Thoracic aorta (tissue), 2 donors: Measurements from ENCODE around the gene PLXNA3. TPM values are rescaled to one million over a fixed set of nuclear protein-coding genes. Genes with fewer than 3 reads are reported as not detected.

Source experiments
- ATAC-seq: fragments of 150-250 bp; one replicate; pipeline ENCODE4 v1.8.0; 2017; ENCODE audit warnings: low read depth; ENCODE audit not compliant: insufficient number of reproducible peaks, low FRiP score
- DNase-seq: peaks from one replicate; pipeline ENCODE4 v3.0.0-alpha.2; 2020; ENCODE audit warnings: low spot score
- H3K27ac ChIP-seq, 2 donors: fragments of 200-600 bp; sonication (generic); 1 replicate in 1 of 2; 2 replicates in 1 of 2; pipeline ENCODE4 v1.5.1; 2016; ENCODE audit warnings: mild to moderate bottlenecking in 2 of 2, moderate library complexity in 2 of 2
- H3K27me3 ChIP-seq: fragments of 200-600 bp; sonication (generic); replicated peaks from 2 replicates; pipeline ENCODE4 v1.6.0; 2016; ENCODE audit warnings: mild to moderate bottlenecking; ENCODE audit not compliant: insufficient read depth
- H3K36me3 ChIP-seq: fragments of 200-600 bp; sonication (generic); one replicate; pipeline ENCODE4 v1.5.1; 2016
- H3K4me1 ChIP-seq, 2 donors: fragments of 200-600 bp; sonication (generic); 1 replicate in 1 of 2; 2 replicates in 1 of 2; pipeline versions ENCODE4 v1.5.1 to v1.6.0; 2016; ENCODE audit warnings: low read depth in 2 of 2, mild to moderate bottlenecking in 1 of 2; ENCODE audit not compliant: control insufficient read depth in 1 of 2
- H3K4me3 ChIP-seq: fragments of 200-600 bp; sonication (generic); 2 replicates; pipeline ENCODE4 v1.5.1; 2016; ENCODE audit warnings: mild to moderate bottlenecking
- H3K9me3 ChIP-seq: fragments of 200-600 bp; sonication (generic); 2 replicates; pipeline ENCODE4 v1.5.1; 2016
- total RNA-seq, 2 donors: library from RNA; depleted of rRNA; stranded (reverse); fragments of >200 nt; gene quantifications; one replicate each; pipeline versions ENCODE4 v1.1.0 to v1.2.3, GENCODE V29; 2016
- TF ChIP-seq, protein P1 (sequence below): fragments of 200-600 bp; sonication (generic); IDR thresholded peaks from one replicate; pipeline ENCODE4 v1.5.1; 2019; ENCODE audit warnings: antibody characterized with exemption

Gene PLXNA3
- total RNA-seq, 2 donors from 2014 or later = 39.3 to 40.9 TPM

DNA sequence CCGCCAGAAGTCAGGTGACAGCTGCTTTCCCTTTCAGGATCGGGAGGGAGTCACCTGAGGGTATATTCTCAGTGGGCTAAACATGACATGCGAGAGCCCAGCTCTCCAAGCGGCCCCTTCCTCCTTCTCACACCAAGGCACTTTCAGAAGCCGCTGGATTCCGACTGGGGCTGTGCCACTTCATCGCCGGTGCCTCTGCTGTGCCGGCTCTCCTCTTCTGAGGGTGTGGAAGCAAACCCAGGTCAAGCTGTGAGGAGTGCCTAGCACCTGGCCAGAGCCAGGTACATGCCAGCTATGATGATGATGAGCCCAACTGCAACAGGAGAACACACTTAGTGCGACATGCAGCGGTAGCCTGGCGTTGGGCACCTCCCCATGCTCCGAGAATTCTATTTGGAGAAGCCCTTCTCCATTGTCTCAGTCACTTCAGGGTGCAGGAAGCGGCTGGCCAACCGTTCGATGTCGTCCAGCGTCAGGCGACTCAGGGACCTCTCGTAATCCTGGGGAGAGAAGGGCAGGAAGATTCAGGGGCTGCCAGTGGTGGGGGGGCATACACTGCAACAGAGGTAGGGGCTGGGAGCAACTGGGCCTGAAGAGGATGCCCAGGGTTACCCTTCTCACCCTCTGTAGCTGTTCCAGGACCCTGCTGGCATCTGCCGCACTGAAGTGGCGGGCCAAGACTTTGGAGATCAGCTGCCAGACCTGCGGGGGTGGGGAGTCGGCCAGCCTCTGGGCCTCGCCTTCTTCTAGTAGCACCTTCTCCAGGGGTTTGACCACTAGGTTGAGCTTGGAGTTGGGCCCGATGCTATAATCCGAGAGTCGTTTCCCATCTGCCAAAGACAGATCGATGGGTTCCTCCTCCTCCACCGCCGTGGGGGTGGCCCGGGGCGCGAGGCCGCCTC is 27.3 kb downstream of the PLXNA3 start:
- H3K4me1 ChIP-seq = peaks cover 3 to 41% of the 10 kb centered on the region in 2 donors
- peak overlapping the region; percentile 38 to 77 for H3K27ac ChIP-seq
- peaks cover 5% of the 10 kb centered on the region for H3K36me3 ChIP-seq
- TF ChIP-seq, protein P1, sequence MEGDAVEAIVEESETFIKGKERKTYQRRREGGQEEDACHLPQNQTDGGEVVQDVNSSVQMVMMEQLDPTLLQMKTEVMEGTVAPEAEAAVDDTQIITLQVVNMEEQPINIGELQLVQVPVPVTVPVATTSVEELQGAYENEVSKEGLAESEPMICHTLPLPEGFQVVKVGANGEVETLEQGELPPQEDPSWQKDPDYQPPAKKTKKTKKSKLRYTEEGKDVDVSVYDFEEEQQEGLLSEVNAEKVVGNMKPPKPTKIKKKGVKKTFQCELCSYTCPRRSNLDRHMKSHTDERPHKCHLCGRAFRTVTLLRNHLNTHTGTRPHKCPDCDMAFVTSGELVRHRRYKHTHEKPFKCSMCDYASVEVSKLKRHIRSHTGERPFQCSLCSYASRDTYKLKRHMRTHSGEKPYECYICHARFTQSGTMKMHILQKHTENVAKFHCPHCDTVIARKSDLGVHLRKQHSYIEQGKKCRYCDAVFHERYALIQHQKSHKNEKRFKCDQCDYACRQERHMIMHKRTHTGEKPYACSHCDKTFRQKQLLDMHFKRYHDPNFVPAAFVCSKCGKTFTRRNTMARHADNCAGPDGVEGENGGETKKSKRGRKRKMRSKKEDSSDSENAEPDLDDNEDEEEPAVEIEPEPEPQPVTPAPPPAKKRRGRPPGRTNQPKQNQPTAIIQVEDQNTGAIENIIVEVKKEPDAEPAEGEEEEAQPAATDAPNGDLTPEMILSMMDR = no peak
- DNase-seq (no peak), ATAC-seq (no peak)
- no peaks in the 10 kb centered on the region for H3K27me3 ChIP-seq
- peak overlapping the region; percentile 78 for H3K4me3 ChIP-seq
- no peaks in the 10 kb centered on the region for H3K9me3 ChIP-seq

DNA sequence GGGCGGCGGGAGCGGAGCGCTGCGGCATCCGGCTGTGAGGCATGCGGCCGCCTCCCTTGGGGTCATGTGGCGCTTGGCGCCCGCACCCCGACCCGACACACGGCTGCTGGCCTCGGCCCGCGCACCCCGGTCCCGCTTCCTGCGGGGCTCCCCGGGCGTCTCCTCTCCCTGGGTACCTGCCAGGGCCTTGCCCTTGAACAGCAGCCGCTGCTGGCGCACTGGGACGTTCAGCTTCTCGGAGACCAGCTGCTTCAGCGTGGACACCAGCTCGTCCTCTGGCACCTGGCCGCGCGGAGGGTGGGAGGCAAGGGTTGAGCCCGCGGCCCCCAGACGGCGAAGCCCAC is 27.9 kb downstream of the PLXNA3 start:
- TF ChIP-seq, protein P1 = no peak
- H3K27ac ChIP-seq = peak overlapping the region; percentile 38 to 77
- ATAC-seq (no peak), DNase-seq (no peak)
- no peaks in the 10 kb centered on the region for H3K9me3 ChIP-seq
- no peaks in the 10 kb centered on the region for H3K27me3 ChIP-seq
- peak overlapping the region; percentile 78 for H3K4me3 ChIP-seq
- peaks cover 5% of the 10 kb centered on the region for H3K36me3 ChIP-seq
- peaks cover 3 to 41% of the 10 kb centered on the region in 2 donors for H3K4me1 ChIP-seq

DNA sequence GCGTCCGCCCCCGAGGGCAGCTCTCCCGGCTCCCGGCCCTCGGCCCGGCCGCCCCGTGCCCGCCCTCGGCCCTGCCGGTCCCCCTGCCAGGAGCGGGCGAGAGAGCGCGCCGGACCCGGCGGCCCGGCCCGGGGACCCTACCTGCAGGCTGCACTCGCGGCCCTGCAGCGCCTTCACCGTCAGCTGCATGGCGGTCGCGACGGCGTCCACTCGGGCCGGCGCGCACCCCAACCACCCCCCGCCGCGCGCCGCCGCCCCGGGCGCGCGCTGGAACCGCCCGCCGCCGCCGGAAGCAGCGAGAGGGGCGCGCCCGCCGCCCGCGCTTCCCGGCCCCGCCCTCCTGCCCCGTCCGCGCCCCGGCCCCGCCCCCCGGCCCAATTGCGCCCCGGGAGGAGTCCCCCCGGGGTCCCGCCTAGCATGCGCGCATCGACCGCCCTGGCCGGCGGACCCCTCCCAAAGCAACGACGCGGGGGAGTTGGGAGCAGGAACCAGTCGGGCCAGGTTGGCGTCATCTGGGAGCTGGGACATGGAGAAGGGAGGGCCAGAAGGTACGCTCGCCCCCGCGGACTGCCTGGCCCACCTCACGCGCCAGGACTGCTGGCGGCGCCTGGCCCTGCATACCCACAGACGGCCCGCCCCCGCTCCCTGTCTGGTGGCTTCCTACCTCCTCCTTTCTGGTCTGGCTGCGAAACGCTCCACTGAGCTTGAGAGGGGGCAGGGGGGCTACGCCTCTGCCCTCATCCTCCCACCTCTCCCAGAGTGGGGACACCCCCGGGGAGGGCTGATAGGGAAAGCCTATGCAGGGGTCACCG is 28.5 kb downstream of the PLXNA3 start, which contains the start of gene UBL4A:
TSS of gene UBL4A (minus strand) at position 220 of the 812 bp plus-strand sequence. CDS start at position 189, 31 bp downstream.
- no peak for ATAC-seq
- peak within 1 kb of the TSS; percentile 52 to 77 for H3K27ac ChIP-seq
- DNase-seq = peak; percentile 30
- H3K27me3 ChIP-seq = no peaks in the 10 kb centered on the region
- peaks cover 3 to 41% of the 10 kb centered on the region in 2 donors for H3K4me1 ChIP-seq
- H3K36me3 ChIP-seq = peaks cover 5% of the 10 kb centered on the region
- H3K9me3 ChIP-seq = no peaks in the 10 kb centered on the region
- TF ChIP-seq, protein P1 = no peak
- H3K4me3 ChIP-seq = peak within 1 kb of the TSS; percentile 78

DNA sequence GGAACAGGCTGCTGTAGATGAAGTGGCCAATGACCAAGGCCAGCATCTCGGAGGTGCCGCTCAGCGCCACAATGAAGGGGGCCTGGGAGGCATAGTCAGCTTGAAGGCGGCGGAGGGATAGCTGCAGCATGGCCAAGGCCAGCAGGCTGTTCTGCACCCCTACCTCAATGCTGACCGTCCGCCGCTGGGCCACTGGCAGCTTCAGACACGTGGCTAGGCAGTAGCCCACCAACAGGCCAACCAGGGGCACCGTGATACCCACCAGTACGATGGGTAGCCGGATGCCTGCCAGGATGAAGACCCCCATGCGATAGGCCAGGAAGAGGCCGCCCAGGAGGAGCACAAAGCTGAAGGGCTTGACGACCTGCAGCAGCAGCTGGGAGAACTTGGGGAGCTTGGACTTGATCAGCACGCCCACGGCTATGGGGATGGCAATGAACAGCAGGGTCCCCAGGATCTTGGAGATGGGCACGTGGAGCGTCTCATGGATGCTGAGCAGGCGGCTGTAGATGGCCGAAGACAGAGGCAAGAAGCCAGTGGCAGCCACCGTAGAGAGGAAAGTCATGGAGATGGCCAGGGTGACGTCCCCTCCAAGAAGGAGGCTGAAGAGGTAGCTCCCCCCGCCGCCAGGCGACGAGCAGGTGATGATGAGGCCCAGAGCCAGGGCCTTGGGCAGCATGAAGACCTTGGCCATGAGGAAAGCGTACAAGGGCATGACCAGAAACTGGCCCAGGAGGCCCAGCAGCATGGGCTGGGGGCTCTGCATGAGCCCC is 29.6 kb downstream of the PLXNA3 start:
- TF ChIP-seq, protein P1 = no peak
- no peak for DNase-seq
- Histone ChIP-seq H3K27ac (peak overlapping the region; percentile 52 to 55), H3K4me1 (peaks cover 3 to 41% of the 10 kb centered on the region in 2 donors), H3K9me3 (no peaks in the 10 kb centered on the region), H3K27me3 (no peaks in the 10 kb centered on the region), H3K36me3 (peaks cover 5% of the 10 kb centered on the region), H3K4me3 (no peak overlapping the region)
- no peak for ATAC-seq
